SK-N-MC (cell line): Measurements from ENCODE around the gene ERMAP.

Source experiments
- EZH2 ChIP-seq: fragments of 200-600 bp; sonication (generic); IDR thresholded peaks from one replicate; pipeline ENCODE4 v1.6.1; 2017; ENCODE audit warnings: antibody characterized with exemption
- FOXP2 ChIP-seq: optimal IDR thresholded peaks from 2 replicates; pipeline ENCODE3; 2011; ENCODE audit warnings: mild to moderate bottlenecking, moderate library complexity; ENCODE audit not compliant: insufficient read depth; ENCODE audit errors: extremely low read length, control extremely low read depth
- POLR2AphosphoS5 ChIP-seq: IDR thresholded peaks from 2 replicates; pipeline ENCODE4 v1.6.1; 2012; ENCODE audit warnings: mild to moderate bottlenecking, low read depth, low read length, borderline replicate concordance

DNA sequence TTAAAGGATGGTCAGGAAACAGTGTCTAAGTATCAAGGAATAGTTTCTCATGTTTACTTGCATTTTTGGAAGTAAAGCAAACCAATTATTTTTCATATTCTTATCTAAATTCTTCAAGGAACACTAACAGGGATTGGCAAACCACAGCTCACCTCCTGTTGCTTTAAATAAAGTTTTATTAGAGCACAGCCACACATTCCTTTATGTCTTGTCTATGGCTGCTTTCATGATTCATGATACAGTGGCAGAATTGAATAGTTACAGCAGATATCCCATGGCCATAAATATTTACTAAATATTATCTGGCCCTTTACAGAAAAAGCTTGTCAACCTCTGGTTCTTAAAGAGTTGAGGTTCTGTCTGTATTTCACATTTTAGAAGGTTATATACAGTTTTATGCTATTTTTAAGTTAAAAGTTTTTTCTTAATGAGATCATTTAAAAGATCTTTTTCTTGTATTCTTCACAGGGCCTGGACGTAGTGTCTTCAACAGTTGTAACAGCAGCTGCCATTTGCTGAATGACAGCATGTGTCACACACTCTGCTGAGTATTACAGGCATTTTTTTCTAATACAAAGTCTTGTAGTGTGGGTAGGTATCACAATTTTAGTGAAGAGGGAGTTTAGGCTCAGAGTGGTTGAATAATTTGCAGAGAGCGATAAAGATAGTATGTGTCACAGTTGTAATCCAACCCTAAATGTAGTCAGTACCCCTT, 32.1 kb downstream of the ERMAP start:
- no peak for TF ChIP-seq POLR2AphosphoS5
- no peak for TF ChIP-seq EZH2
- no peak for TF ChIP-seq FOXP2
